Natural killer cell (primary cell): ENCODE data around the gene EVI5. TPM values are rescaled to one million over a fixed set of nuclear protein-coding genes. Genes with fewer than 3 reads are reported as not detected.
A peak's percentile ranks its signal among the peaks of the same experiment; 100 is the strongest.

Experiments
- ATAC-seq, 3 donors: fragments of 150-1000 bp in 2 of 3; fragments of 200-7000 bp in 1 of 3; cut with Tn5 transposase; 1 replicate in 1 of 3; 2 replicates in 2 of 3; pipeline ENCODE4 v1.10.0; 2021; ENCODE audit warnings: mild to moderate bottlenecking in 2 of 3, moderate library complexity in 2 of 3
- DNase-seq, 2 donors: peaks; one replicate each; pipeline versions ENCODE4 v3.0.0 to v3.0.0-alpha.2; 2013 to 2021; ENCODE audit warnings: mixed read lengths in 1 of 2
- H3K27ac ChIP-seq: one replicate; pipeline ENCODE4 v1.5.1; 2013; ENCODE audit warnings: mild to moderate bottlenecking, low read length
- H3K27me3 ChIP-seq: one replicate; pipeline ENCODE4 v1.6.1; 2013; ENCODE audit warnings: low read length; ENCODE audit not compliant: control insufficient read depth, insufficient read depth
- H3K36me3 ChIP-seq: one replicate; pipeline ENCODE4 v1.6.1; 2013; ENCODE audit warnings: low read length; ENCODE audit not compliant: control insufficient read depth, insufficient read depth
- H3K4me1 ChIP-seq: one replicate; pipeline ENCODE4 v1.6.1; 2013; ENCODE audit warnings: low read length; ENCODE audit not compliant: control insufficient read depth, insufficient read depth
- H3K4me3 ChIP-seq: one replicate; pipeline ENCODE4 v1.5.1; 2013; ENCODE audit warnings: low read length
- H3K9me3 ChIP-seq: one replicate; pipeline ENCODE4 v1.6.1; 2013; ENCODE audit warnings: low read length; ENCODE audit not compliant: control insufficient read depth, insufficient read depth
- H3K27ac Mint-ChIP-seq, 2 donors: one replicate each; pipeline ENCODE4 v1.8.0; 2022; ENCODE audit warnings: mild to moderate bottlenecking in 2 of 2, mixed read lengths in 2 of 2, moderate library complexity in 1 of 2
- H3K27me3 Mint-ChIP-seq, 2 donors: one replicate each; pipeline ENCODE4 v1.8.0; 2022; ENCODE audit warnings: low read depth in 2 of 2, mixed read lengths in 2 of 2
- H3K36me3 Mint-ChIP-seq: one replicate; pipeline ENCODE4 v1.8.0; 2022; ENCODE audit warnings: mixed read lengths
- H3K4me1 Mint-ChIP-seq, 2 donors: one replicate each; pipeline ENCODE4 v1.8.0; 2022; ENCODE audit warnings: mixed read lengths in 2 of 2
- H3K4me3 Mint-ChIP-seq: one replicate; pipeline ENCODE4 v1.8.0; 2022; ENCODE audit warnings: mild to moderate bottlenecking, moderate library complexity, mixed read lengths
- H3K9me3 Mint-ChIP-seq, 2 donors: one replicate each; pipeline ENCODE4 v1.8.0; 2022; ENCODE audit warnings: mixed read lengths in 2 of 2
- CTCF ChIP-seq: fragments of 200-600 bp; IDR thresholded peaks from one replicate; pipeline ENCODE4 v1.8.0; 2022; ENCODE audit warnings: antibody characterized with exemption
- WGBS: methylation state at CpG from one replicate; pipeline ENCODE4 v1.1.7; 2013; ENCODE audit warnings: missing lambda C conversion rate; ENCODE audit not compliant: insufficient coverage; 5-methylcytosine and 5-hydroxymethylcytosine counted together
- intact Hi-C: fragments of 100-400 bp; cut with micrococcal nuclease; formaldehyde crosslinking; loops from one replicate; pipeline ENCODE4 v1.14.2; 2022
- total RNA-seq, 4 donors: library from RNA; stranded (reverse); fragments of 120-200 nt in 1 of 4; gene quantifications; one replicate each; pipeline versions ENCODE4 v1.2.3 to v1.2.4, GENCODE V29; 2013 to 2022

The EVI5 gene
- total RNA-seq, 3 donors from 2014 or later (not counting 1 experiment from before 2014, with no cell fraction given): 3.9 to 6.0 (median 5.5) TPM

GRCh38 chr1:92481599-92481925, 303.3 kb downstream of the EVI5 start:
- Mint-ChIP-seq H3K4me1 (peaks cover 58 to 70% of the 10 kb centered on the region in 2 donors), H3K4me3 (peak overlapping the region; percentile 69), H3K27me3 (no peaks in the 10 kb centered on the region), H3K27ac (no peak overlapping the region), H3K9me3 (no peaks in the 10 kb centered on the region), H3K36me3 (peaks cover 8% of the 10 kb centered on the region)
- no peak for ATAC-seq
- no peak for DNase-seq
- intact Hi-C loops: no loop called here
- no peak for TF ChIP-seq CTCF
- H3K9me3 ChIP-seq: no peaks in the 10 kb centered on the region
- H3K27ac ChIP-seq: no peak overlapping the region
- no peak overlapping the region for H3K4me3 ChIP-seq
- WGBS: 94% methylated on average over 11 of the region's 12 CpGs
- peaks cover 18% of the 10 kb centered on the region for H3K36me3 ChIP-seq
- H3K4me1 ChIP-seq: peaks cover 63% of the 10 kb centered on the region
- H3K27me3 ChIP-seq: no peaks in the 10 kb centered on the region

GRCh38 chr1:92480813-92481598, 303.9 kb downstream of the EVI5 start:
- DNase-seq (no peak), ATAC-seq (no peak)
- Histone ChIP-seq H3K4me1 (peaks cover 67% of the 10 kb centered on the region), H3K27me3 (no peaks in the 10 kb centered on the region), H3K9me3 (no peaks in the 10 kb centered on the region), H3K27ac (no peak overlapping the region), H3K36me3 (peaks cover 19% of the 10 kb centered on the region), H3K4me3 (no peak overlapping the region)
- WGBS: 95% methylated on average over 65 of the region's 65 CpGs
- H3K4me3 Mint-ChIP-seq: peak overlapping the region; percentile 69
- TF ChIP-seq CTCF: no peak
- no peaks in the 10 kb centered on the region for H3K9me3 Mint-ChIP-seq
- intact Hi-C loops: no loop called here
- H3K27me3 Mint-ChIP-seq: no peaks in the 10 kb centered on the region
- peaks cover 8% of the 10 kb centered on the region for H3K36me3 Mint-ChIP-seq
- no peak overlapping the region for H3K27ac Mint-ChIP-seq
- peaks cover 63 to 70% of the 10 kb centered on the region in 2 donors for H3K4me1 Mint-ChIP-seq

- Mint-ChIP-seq H3K4me3 (peak overlapping the region; percentile 80), H3K27ac (peak overlapping the region; percentile 87), H3K9me3 (no peaks in the 10 kb centered on the region), H3K36me3 (peaks cover 13% of the 10 kb centered on the region), H3K4me1 (peaks cover 63 to 69% of the 10 kb centered on the region in 2 donors), H3K27me3 (no peaks in the 10 kb centered on the region)
- Histone ChIP-seq H3K9me3 (no peaks in the 10 kb centered on the region), H3K27ac (no peak overlapping the region), H3K36me3 (peaks cover 26% of the 10 kb centered on the region), H3K27me3 (no peaks in the 10 kb centered on the region), H3K4me3 (no peak overlapping the region), H3K4me1 (peaks cover 72% of the 10 kb centered on the region)
- intact Hi-C loops: no loop called here
- WGBS: 97% methylated on average over 59 of the region's 59 CpGs
- DNase-seq: no peak
- ATAC-seq: no peak
- TF ChIP-seq CTCF: no peak
These were observed 304.6 kb downstream of the EVI5 start for GRCh38 chr1:92480200-92480812.
